Neural crest cell (in vitro differentiated cells): ENCODE data around the gene NOL4L. TPM values are rescaled to one million over a fixed set of nuclear protein-coding genes. Genes with fewer than 3 reads are reported as not detected.
A peak's percentile ranks its signal among the peaks of the same experiment; 100 is the strongest.

ENCODE experiments used
- DNase-seq: peaks from one replicate; pipeline ENCODE4 v3.0.0; 2021; ENCODE audit warnings: low read depth, mixed read lengths, low spot score
- H3K27ac Mint-ChIP-seq: one replicate; pipeline ENCODE4 v1.8.0; 2021; ENCODE audit warnings: mild to moderate bottlenecking, mixed read lengths; ENCODE audit not compliant: unreplicated experiment
- H3K27me3 Mint-ChIP-seq: 2 replicates; pipeline ENCODE4 v1.8.0; 2021; ENCODE audit warnings: low read depth, mild to moderate bottlenecking, mixed read lengths
- H3K36me3 Mint-ChIP-seq: 2 replicates; pipeline ENCODE4 v1.8.0; 2021; ENCODE audit warnings: low read depth, mild to moderate bottlenecking, mixed read lengths
- H3K4me1 Mint-ChIP-seq: 2 replicates; pipeline ENCODE4 v1.8.0; 2021; ENCODE audit warnings: mixed read lengths
- H3K4me3 Mint-ChIP-seq: one replicate; pipeline ENCODE4 v1.8.0; 2021; ENCODE audit warnings: mild to moderate bottlenecking, mixed read lengths
- H3K9me3 Mint-ChIP-seq: 2 replicates; pipeline ENCODE4 v1.8.0; 2021; ENCODE audit warnings: mixed read lengths
- CTCF ChIP-seq: fragments of 200-600 bp; sonication (generic); conservative IDR thresholded peaks from 2 replicates; pipeline ENCODE4 v1.5.0; 2021; ENCODE audit warnings: antibody characterized with exemption, mild to moderate bottlenecking
- long read RNA-seq: library from polyadenylated mRNA; unstranded; transcript quantifications from one replicate; pipeline ENCODE4 v2.0.0, GENCODE V29; 2020
- total RNA-seq: library from RNA; stranded (reverse); gene quantifications from 2 replicates; pipeline ENCODE4 v1.2.1, GENCODE V29; 2021

The NOL4L gene
- total RNA-seq = 52.3 and 53.6 TPM in 2 replicates
- long read RNA-seq, partial matches to known transcripts = 1 of 25 reads
- long read RNA-seq, other reads (novel, unspliced or antisense) = 24 of 25 reads

DNA sequence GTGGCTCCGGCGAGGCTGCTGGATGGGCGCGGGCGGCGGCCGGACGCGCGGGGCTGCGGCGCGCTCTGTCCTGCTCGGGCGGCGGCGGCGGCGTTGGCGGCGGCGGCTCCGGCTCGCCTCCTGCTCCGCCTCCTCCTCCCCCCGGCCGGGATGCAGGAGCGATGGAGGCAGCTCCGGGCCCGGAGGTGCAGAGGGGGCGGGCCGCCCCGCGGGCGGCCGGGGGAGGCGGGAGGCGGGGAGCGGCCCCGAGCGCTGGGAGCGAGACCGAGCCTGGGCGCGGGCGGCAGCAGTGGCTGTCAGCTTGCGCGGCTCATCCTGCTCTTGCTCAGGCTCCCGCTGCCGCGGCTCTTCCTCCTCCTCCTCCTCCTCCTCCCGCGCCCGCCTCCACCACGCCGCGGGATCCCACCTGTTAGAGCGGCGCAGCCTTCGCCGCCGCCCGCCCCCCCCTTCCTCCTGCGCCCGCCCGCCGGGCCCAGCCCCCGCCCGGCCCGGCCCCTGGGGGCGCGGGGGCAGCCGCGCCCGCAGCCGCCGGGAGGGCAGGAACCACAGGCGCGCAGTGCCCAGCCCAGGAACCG, at the start of gene NOL4L:
Gene NOL4L (minus strand): TSS at position 323 of the 575 bp plus-strand sequence. CDS start 443 bp downstream, outside the sequence.
- Mint-ChIP-seq H3K27ac (no peak within 1 kb of the TSS), H3K9me3 (no peaks in the 10 kb centered on the region), H3K36me3 (no peaks in the 10 kb centered on the region), H3K4me1 (peaks cover 26% of the 10 kb centered on the region), H3K27me3 (peaks cover 33% of the 10 kb centered on the region), H3K4me3 (peak within 1 kb of the TSS; percentile 89)
- DNase-seq = peak; percentile 52
- TF ChIP-seq CTCF = no peak

DNA sequence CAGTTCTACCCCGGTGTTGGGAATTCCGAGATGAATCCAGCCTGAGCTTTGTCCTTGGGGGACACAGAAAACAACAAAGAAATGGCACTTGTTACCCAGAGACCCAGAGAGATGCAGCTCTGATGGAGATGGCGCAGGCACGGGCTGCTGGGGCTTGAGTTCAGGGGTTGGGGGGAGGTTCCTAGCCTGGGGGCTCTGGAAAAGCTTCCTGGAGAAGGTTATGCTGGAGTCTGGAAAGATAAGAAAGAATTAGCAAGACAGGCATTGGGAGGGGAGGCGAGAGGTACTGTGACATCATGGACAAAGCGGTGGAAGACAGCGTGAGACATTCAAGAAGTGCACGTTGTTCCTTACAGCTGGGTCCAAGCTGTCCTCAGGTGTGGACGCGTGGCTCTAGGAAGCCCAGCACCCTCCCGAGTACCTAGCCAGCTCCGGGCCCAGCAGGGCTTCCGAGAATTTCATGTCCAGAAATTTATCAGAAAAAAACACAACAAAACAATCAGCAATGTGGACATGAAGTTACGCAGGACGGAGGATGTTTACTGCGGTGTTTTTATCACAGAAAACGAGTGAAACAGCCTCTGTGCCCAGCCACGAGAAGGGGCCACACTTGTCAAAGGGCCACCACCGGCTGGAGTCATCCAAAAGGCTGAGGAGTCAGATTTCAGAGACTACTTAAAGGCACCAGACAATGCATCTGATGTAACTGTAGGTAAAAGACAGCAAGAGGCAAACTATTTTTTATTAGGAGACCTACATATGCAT, 49.1 kb upstream of the NOL4L start:
- TF ChIP-seq CTCF = no peak
- Mint-ChIP-seq H3K36me3 (no peaks in the 10 kb centered on the region), H3K4me3 (no peak overlapping the region), H3K27ac (peak overlapping the region; percentile 47), H3K27me3 (no peaks in the 10 kb centered on the region), H3K9me3 (no peaks in the 10 kb centered on the region), H3K4me1 (peaks cover 51% of the 10 kb centered on the region)
- no peak for DNase-seq

DNA sequence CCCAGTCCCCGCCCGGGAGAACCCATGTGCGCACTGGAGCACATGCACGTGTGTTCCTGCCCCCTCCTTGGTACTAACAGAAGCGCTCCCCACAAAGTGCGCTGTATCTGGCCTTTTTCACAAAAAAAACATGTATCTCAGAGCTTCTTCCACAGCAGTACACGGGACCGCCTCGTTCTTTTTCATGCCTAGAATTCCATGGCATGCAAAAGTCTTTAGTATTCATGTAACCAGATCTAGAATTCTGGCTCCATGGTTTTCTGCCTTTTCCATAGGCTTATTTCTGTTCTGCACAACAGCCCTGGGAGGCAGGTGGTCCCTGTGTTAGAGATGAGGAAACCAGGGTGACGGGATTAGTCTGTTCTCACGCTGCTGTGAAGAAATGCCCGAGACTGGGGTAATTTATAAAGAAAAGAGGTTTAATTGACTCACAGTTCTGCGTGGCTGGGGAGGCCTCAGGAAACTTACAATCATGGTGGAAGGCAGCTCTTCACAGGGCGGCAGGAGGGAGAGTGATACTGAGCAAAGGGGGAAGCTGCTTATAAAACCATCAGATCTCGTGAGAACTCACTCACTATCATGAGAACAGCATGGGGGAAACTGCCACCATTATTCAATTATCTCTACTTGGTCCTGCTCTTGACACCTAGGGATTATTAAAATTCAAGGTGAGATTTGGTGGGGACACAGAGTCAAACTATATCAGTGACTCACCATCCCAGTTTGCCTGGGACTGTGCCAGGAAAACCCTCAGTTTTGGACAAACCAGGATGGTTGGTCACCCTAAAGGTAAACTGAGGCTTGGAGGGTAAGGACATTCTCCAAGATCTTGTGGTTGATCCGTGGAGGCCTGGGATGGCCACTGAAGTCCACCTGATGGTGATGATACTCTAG, 47.6 kb upstream of the NOL4L start:
- Mint-ChIP-seq H3K27me3 (no peaks in the 10 kb centered on the region), H3K36me3 (no peaks in the 10 kb centered on the region), H3K9me3 (no peaks in the 10 kb centered on the region), H3K4me3 (no peak overlapping the region), H3K27ac (peak overlapping the region; percentile 68), H3K4me1 (peaks cover 58% of the 10 kb centered on the region)
- no peak for DNase-seq
- TF ChIP-seq CTCF = no peak

- H3K9me3 Mint-ChIP-seq = no peaks in the 10 kb centered on the region
- no peaks in the 10 kb centered on the region for H3K36me3 Mint-ChIP-seq
- peaks cover 62% of the 10 kb centered on the region for H3K4me1 Mint-ChIP-seq
- peak overlapping the region; percentile 28 for H3K27ac Mint-ChIP-seq
- DNase-seq = no peak
- TF ChIP-seq CTCF = no peak
- H3K4me3 Mint-ChIP-seq = no peak overlapping the region
- no peaks in the 10 kb centered on the region for H3K27me3 Mint-ChIP-seq
Measured at GRCh38 chr20:32631933-32632460, 46.9 kb upstream of the NOL4L start.

DNA sequence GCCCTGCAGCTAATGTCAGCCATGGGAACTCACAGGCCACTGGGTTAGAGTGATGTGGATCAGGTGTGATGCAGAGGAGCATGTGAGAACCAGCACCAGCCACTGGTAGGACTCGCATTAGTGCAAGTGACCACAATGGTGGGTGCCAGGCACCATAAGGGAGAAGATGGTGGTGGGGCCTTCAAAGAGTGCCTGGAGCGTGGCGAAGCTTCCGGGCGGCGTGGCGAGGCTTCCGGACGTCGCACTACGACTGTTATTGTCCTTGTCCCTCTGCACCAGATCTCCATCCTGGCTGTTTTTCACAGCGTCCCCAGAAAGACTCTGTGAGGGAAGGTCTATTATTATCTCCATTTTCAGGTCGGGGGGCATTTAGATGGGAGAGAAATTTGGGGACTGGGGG, 44.7 kb upstream of the NOL4L start:
- H3K27ac Mint-ChIP-seq = no peak overlapping the region
- no peak for TF ChIP-seq CTCF
- DNase-seq = no peak
- H3K4me1 Mint-ChIP-seq = peaks cover 59% of the 10 kb centered on the region
- H3K36me3 Mint-ChIP-seq = no peaks in the 10 kb centered on the region
- no peak overlapping the region for H3K4me3 Mint-ChIP-seq
- no peaks in the 10 kb centered on the region for H3K27me3 Mint-ChIP-seq
- no peaks in the 10 kb centered on the region for H3K9me3 Mint-ChIP-seq
